RWPE2 (cell line): ENCODE measurements around the gene MRNIP.

Experiments used
- ATAC-seq: fragments of 200-7000 bp; cut with Tn5 transposase; 3 replicates; pipeline ENCODE4 v1.9.1; 2021; ENCODE audit warnings: low read depth
- DNase-seq: peaks from one replicate; pipeline ENCODE4 v3.0.0-alpha.2; 2020; ENCODE audit warnings: low spot score
- H3K27ac ChIP-seq: fragments of 450-650 bp; 2 replicates; pipeline ENCODE4 v1.5.1; 2017; ENCODE audit warnings: mild to moderate bottlenecking; ENCODE audit not compliant: poor library complexity, severe bottlenecking
- H3K27me3 ChIP-seq: fragments of 250-450 bp; sonication (Bioruptor Pico); 2 replicates; pipeline ENCODE4 v1.5.1; 2021; ENCODE audit warnings: mild to moderate bottlenecking, moderate library complexity; ENCODE audit not compliant: insufficient read depth, poor library complexity, severe bottlenecking
- H3K36me3 ChIP-seq: fragments of 250-450 bp; sonication (Bioruptor Pico); 2 replicates; pipeline ENCODE4 v1.5.1; 2020; ENCODE audit warnings: low read depth, mild to moderate bottlenecking, moderate library complexity
- H3K4me1 ChIP-seq: fragments of 250-450 bp; sonication (Bioruptor Pico); 2 replicates; pipeline ENCODE4 v1.5.1; 2021; ENCODE audit warnings: mild to moderate bottlenecking, moderate library complexity; ENCODE audit not compliant: insufficient read depth, poor library complexity, severe bottlenecking
- H3K4me3 ChIP-seq: fragments of 250-450 bp; sonication (Bioruptor Pico); 2 replicates; pipeline ENCODE4 v1.5.1; 2021; ENCODE audit warnings: mild to moderate bottlenecking, moderate library complexity; ENCODE audit not compliant: severe bottlenecking
- H3K9me3 ChIP-seq: fragments of 250-450 bp; sonication (Bioruptor Pico); 2 replicates; pipeline ENCODE4 v1.5.1; 2021; ENCODE audit warnings: mild to moderate bottlenecking, moderate library complexity; ENCODE audit not compliant: severe bottlenecking
- TF ChIP-seq, protein P1 (sequence below): fragments of 450-650 bp; IDR thresholded peaks from one replicate; pipeline ENCODE4 v1.5.1; 2017; ENCODE audit warnings: mild to moderate bottlenecking, moderate library complexity; ENCODE audit not compliant: poor library complexity, severe bottlenecking

The MRNIP gene

DNA sequence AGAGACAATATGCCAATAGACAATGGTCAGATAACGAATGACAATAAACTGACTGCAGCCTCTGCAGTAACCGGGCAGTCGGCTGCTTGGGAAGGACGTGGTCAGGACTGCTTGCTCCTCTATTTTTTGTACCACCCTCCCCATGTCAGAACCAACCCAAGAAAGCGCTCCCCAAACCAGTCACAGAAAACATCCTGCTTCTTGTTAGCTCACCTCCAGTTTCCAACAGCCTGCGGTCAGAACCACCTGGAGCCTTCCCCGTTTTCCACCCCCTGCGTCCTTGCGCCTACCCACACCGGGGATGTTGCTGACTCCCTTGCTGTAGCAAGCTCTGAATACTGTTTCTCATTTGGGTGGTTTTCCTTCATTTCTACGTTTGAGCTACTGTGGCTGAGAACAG is 1.7 kb upstream of the MRNIP start:
- H3K27ac ChIP-seq = no peak overlapping the region
- DNase-seq (no peak), ATAC-seq (no peak)
- no peaks in the 10 kb centered on the region for H3K27me3 ChIP-seq
- no peak overlapping the region for H3K4me3 ChIP-seq
- H3K9me3 ChIP-seq = no peaks in the 10 kb centered on the region
- peaks cover 4% of the 10 kb centered on the region for H3K4me1 ChIP-seq
- TF ChIP-seq, protein P1, sequence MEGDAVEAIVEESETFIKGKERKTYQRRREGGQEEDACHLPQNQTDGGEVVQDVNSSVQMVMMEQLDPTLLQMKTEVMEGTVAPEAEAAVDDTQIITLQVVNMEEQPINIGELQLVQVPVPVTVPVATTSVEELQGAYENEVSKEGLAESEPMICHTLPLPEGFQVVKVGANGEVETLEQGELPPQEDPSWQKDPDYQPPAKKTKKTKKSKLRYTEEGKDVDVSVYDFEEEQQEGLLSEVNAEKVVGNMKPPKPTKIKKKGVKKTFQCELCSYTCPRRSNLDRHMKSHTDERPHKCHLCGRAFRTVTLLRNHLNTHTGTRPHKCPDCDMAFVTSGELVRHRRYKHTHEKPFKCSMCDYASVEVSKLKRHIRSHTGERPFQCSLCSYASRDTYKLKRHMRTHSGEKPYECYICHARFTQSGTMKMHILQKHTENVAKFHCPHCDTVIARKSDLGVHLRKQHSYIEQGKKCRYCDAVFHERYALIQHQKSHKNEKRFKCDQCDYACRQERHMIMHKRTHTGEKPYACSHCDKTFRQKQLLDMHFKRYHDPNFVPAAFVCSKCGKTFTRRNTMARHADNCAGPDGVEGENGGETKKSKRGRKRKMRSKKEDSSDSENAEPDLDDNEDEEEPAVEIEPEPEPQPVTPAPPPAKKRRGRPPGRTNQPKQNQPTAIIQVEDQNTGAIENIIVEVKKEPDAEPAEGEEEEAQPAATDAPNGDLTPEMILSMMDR = no peak
- peaks cover 39% of the 10 kb centered on the region for H3K36me3 ChIP-seq

DNA sequence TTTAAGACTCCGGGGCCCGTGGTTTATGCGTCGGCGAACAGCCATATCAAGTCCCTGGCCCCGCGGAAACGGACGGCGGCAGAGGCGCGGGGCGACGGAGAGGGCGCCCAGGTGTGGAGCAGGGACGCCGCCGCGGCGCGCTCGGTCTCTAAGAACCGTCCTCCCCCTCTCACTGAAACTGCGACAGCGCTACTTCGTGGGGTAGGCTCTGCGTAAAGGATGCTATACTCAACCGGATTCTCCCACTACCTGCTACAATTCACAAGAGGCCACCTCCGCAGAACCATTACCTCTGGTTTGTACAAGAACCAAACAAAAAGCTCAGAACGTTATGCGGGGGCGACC is 404 bp downstream of the MRNIP start:
- Histone ChIP-seq H3K27me3 (no peaks in the 10 kb centered on the region), H3K27ac (peak overlapping the region; percentile 45), H3K9me3 (no peaks in the 10 kb centered on the region), H3K36me3 (peaks cover 36% of the 10 kb centered on the region), H3K4me3 (peak overlapping the region; percentile 69), H3K4me1 (peaks cover 4% of the 10 kb centered on the region)
- TF ChIP-seq, protein P1 = peak; percentile 12
- DNase-seq = no peak
- peak; percentile 55 for ATAC-seq

DNA sequence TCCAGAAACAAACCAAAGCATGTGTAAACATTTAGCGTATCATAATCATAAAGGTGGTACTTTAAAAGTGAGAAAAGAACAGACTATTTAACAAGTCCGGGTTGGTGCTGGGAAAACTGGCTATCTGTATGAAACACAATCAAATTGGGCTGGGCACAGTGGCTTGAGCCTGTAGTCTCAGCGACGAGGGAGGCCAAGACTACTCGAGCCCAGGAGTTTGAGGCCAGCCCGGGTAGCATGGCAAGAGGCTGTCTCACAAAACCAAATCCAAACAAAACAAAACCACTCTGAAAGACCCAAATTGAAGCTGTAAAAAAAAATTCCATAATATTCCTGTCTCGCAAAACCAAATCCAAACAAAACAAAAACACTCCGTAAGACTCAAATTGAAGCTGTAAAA is 4.3 kb downstream of the MRNIP start:
- DNase-seq (no peak), ATAC-seq (no peak)
- no peaks in the 10 kb centered on the region for H3K9me3 ChIP-seq
- TF ChIP-seq, protein P1 = no peak
- H3K36me3 ChIP-seq = peaks cover 53% of the 10 kb centered on the region
- H3K4me1 ChIP-seq = no peaks in the 10 kb centered on the region
- no peak overlapping the region for H3K27ac ChIP-seq
- H3K27me3 ChIP-seq = no peaks in the 10 kb centered on the region
- no peak overlapping the region for H3K4me3 ChIP-seq

DNA sequence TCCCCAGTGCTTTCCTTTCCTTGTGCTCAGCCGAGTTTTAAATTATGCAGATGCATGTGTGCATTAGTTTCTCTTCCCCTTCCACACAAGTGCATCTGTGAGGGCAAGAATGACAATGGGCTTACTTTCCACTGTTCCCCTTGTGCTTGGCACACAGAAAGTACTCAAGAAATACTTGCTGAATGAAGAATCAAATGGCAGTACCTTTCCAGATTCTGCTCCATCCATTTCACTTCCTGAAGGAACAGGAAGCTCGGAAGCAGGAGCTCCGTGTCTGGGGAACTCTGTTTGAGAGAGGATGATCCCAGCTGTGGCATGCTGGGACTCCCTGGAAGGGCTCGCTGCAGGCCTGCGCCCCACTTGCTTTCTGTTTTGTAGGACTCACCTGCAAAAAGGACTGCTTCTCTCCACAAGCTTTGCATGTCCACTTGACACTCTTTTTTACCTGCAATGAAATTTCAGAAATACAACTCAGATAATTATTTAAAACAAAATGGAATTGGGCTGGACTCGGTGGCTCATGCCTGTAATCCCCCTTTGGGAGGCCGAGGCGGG is 5.5 kb downstream of the MRNIP start:
- Histone ChIP-seq H3K36me3 (peaks cover 59% of the 10 kb centered on the region), H3K4me1 (no peaks in the 10 kb centered on the region), H3K27ac (no peak overlapping the region), H3K27me3 (no peaks in the 10 kb centered on the region), H3K9me3 (no peaks in the 10 kb centered on the region), H3K4me3 (no peak overlapping the region)
- DNase-seq = no peak
- ATAC-seq = no peak
- TF ChIP-seq, protein P1 = no peak

DNA sequence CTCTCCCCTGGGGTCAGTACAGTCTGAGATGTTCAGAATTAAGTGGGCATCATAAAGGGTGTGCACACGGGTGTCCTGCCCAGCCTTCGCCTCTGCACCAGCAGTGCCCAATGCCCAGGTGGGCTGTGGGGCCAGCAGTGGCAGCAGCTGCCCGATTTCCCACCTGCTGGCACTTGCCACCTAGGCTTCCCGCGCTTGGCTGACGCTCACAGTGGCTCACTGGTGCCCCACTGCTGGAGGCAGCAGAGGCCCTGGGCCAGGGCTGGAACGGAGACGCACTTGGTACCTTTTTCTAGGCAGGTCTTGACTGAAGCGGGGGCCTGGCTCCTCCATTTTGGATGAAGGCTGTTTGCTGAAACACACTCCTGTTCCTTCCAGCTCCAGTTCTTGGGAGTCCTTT is 17.0 kb downstream of the MRNIP start:
- ATAC-seq (no peak), DNase-seq (no peak)
- Histone ChIP-seq H3K4me1 (no peaks in the 10 kb centered on the region), H3K27me3 (no peaks in the 10 kb centered on the region), H3K36me3 (peaks cover 55% of the 10 kb centered on the region), H3K27ac (no peak overlapping the region), H3K9me3 (no peaks in the 10 kb centered on the region), H3K4me3 (no peak overlapping the region)
- TF ChIP-seq, protein P1 = no peak
